ENCODE results near the gene DYNC2H1.

DYNC2H1 gene

DNA sequence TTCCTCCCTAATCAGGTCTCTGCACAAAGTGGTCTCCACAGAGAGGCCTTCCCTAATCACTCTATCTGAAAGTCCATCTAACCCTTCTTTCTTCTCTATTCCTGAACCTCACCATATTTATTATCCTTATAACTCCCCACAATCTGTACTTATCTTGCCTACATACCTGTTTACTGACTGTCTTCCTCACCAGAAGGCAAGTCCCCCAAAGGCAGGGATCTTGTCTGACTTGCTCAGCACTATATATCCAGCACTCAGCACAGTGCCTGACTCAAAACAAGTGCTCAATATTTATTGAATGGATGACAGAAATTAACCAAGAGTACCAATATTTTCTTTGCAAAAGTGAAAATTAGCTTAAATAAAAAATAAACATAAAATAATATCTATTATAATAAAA lies 22.8 kb upstream of the DYNC2H1 start:
- H2BK120ac ChIP-seq (ENCODE audit: low read depth, low read length): no peak overlapping the region

GRCh38 chr11:103091064-103091800 lies 18.0 kb upstream of the DYNC2H1 start:
- H3K9me3 ChIP-seq (replicated peaks in 1 of 2; ENCODE audit: control insufficient read depth in 2 of 2, insufficient read depth in 1 of 2, low read depth in 1 of 2, low read length in 2 of 2): peaks cover 0 to 3% of the 10 kb centered on the region in 2 donors
- H3K9ac ChIP-seq (ENCODE audit: low read depth, low read length, poor library complexity): no peak overlapping the region
- H3K4me1 ChIP-seq (ENCODE audit: control insufficient read depth in 2 of 2, insufficient read depth in 1 of 2, low read depth in 1 of 2, low read length in 2 of 2): peaks cover 2 to 4% of the 10 kb centered on the region in 2 donors
- no peak overlapping the region for H2BK120ac ChIP-seq (ENCODE audit: low read depth, low read length)
- H4K8ac ChIP-seq (ENCODE audit: low read depth, low read length): no peak overlapping the region
- peak overlapping the region; percentile 4 for H3K23ac ChIP-seq (ENCODE audit: low read depth, low read length, poor library complexity)
- H3K36me3 ChIP-seq (replicated peaks in 1 of 2; ENCODE audit: control insufficient read depth in 2 of 2, insufficient read depth in 2 of 2, low read length in 2 of 2): peaks cover 0 to 36% of the 10 kb centered on the region in 2 donors
- peak; percentile 5 for DNase-seq (ENCODE audit: low spot score)
- no peaks in the 10 kb centered on the region for H3K79me1 ChIP-seq (ENCODE audit: low read depth, low read length)
- H4K91ac ChIP-seq (ENCODE audit: low read depth, low read length, poor library complexity): no peak overlapping the region
- H2BK5ac ChIP-seq (ENCODE audit: low read length): peak overlapping the region; percentile 19
- no peak overlapping the region for H3K14ac ChIP-seq (ENCODE audit: low read length)
- H2BK12ac ChIP-seq (ENCODE audit: low read length): no peak overlapping the region
- WGBS, 2 donors (ENCODE audit: extremely low coverage in 2 of 2, insufficient read length in 2 of 2, insufficient replicate concordance in 1 of 2): no CpG with 5 or more reads among the region's 26 CpGs
- no peak overlapping the region for H2BK15ac ChIP-seq (ENCODE audit: low read length)
- peak overlapping the region; percentile 73 for H3K18ac ChIP-seq (ENCODE audit: low read length)
- H3K4ac ChIP-seq (ENCODE audit: low read length): no peak overlapping the region
- H2AK5ac ChIP-seq (ENCODE audit: low read depth, low read length): no peak overlapping the region
- peak overlapping the region; percentile 77 for H3K4me2 ChIP-seq (ENCODE audit: insufficient read depth, low read length, poor library complexity, severe bottlenecking)
- peak overlapping the region; percentile 52 to 97 for H3K4me3 ChIP-seq (ENCODE audit: low read length in 2 of 2)
- peak overlapping the region; percentile 73 for H3K27ac ChIP-seq (replicated peaks; ENCODE audit: low read length)
- H2AFZ ChIP-seq (ENCODE audit: low read length): peak overlapping the region; percentile 93
- H3K27me3 ChIP-seq (ENCODE audit: control insufficient read depth in 3 of 3, insufficient read depth in 3 of 3, low read depth in 1 of 3, low read length in 3 of 3): peaks cover 0 to 3% (median 2%) of the 10 kb centered on the region in 3 experiments

More for the DNA sequence above, 22.8 kb upstream of the DYNC2H1 start:
- no peak overlapping the region for H2BK5ac ChIP-seq (ENCODE audit: low read length)
- H3K14ac ChIP-seq (ENCODE audit: low read length): no peak overlapping the region
- H3K18ac ChIP-seq (ENCODE audit: low read length): no peak overlapping the region
- no peak overlapping the region for H4K91ac ChIP-seq (ENCODE audit: low read depth, low read length, poor library complexity)
- no peak overlapping the region for H3K9ac ChIP-seq (ENCODE audit: low read depth, low read length, poor library complexity)
- DNase-seq (ENCODE audit: low spot score): no peak
- no peak overlapping the region for H3K4ac ChIP-seq (ENCODE audit: low read length)
- no peak overlapping the region for H2BK15ac ChIP-seq (ENCODE audit: low read length)
- no peaks in the 10 kb centered on the region for H3K79me1 ChIP-seq (ENCODE audit: low read depth, low read length)
- H3K27ac ChIP-seq (replicated peaks; ENCODE audit: low read length): no peak overlapping the region
- no peak overlapping the region for H3K4me3 ChIP-seq (ENCODE audit: low read length in 2 of 2)
- H3K9me3 ChIP-seq (replicated peaks in 1 of 2; ENCODE audit: control insufficient read depth in 2 of 2, insufficient read depth in 1 of 2, low read depth in 1 of 2, low read length in 2 of 2): no peaks in the 10 kb centered on the region
- H2AK5ac ChIP-seq (ENCODE audit: low read depth, low read length): no peak overlapping the region
- H3K4me1 ChIP-seq (ENCODE audit: control insufficient read depth in 2 of 2, insufficient read depth in 1 of 2, low read depth in 1 of 2, low read length in 2 of 2): peaks cover 0 to 2% of the 10 kb centered on the region in 2 donors
- H2AFZ ChIP-seq (ENCODE audit: low read length): no peak overlapping the region
- H4K8ac ChIP-seq (ENCODE audit: low read depth, low read length): no peak overlapping the region
- H2BK12ac ChIP-seq (ENCODE audit: low read length): no peak overlapping the region
- H3K4me2 ChIP-seq (ENCODE audit: insufficient read depth, low read length, poor library complexity, severe bottlenecking): no peak overlapping the region
- H3K36me3 ChIP-seq (replicated peaks in 1 of 2; ENCODE audit: control insufficient read depth in 2 of 2, insufficient read depth in 2 of 2, low read length in 2 of 2): peaks cover 0 to 82% of the 10 kb centered on the region in 2 donors
- no peaks in the 10 kb centered on the region for H3K27me3 ChIP-seq (ENCODE audit: control insufficient read depth in 3 of 3, insufficient read depth in 3 of 3, low read depth in 1 of 3, low read length in 3 of 3)
- no peak overlapping the region for H3K23ac ChIP-seq (ENCODE audit: low read depth, low read length, poor library complexity)

- peak within 1 kb of the TSS; percentile 73 for H3K18ac ChIP-seq (ENCODE audit: low read length)
- H2BK15ac ChIP-seq (ENCODE audit: low read length): no peak within 1 kb of the TSS
- H3K4me1 ChIP-seq (ENCODE audit: control insufficient read depth in 2 of 2, insufficient read depth in 1 of 2, low read depth in 1 of 2, low read length in 2 of 2): peaks cover 2 to 4% of the 10 kb centered on the region in 2 donors
- H2AK5ac ChIP-seq (ENCODE audit: low read depth, low read length): no peak within 1 kb of the TSS
- no CpG with 5 or more reads among the region's 54 CpGs for WGBS, 2 donors (ENCODE audit: extremely low coverage in 2 of 2, insufficient read length in 2 of 2, insufficient replicate concordance in 1 of 2)
- H3K14ac ChIP-seq (ENCODE audit: low read length): no peak within 1 kb of the TSS
- H2BK5ac ChIP-seq (ENCODE audit: low read length): peak within 1 kb of the TSS; percentile 19
- H2BK120ac ChIP-seq (ENCODE audit: low read depth, low read length): no peak within 1 kb of the TSS
- H3K23ac ChIP-seq (ENCODE audit: low read depth, low read length, poor library complexity): peak within 1 kb of the TSS; percentile 4
- no peaks in the 10 kb centered on the region for H3K79me1 ChIP-seq (ENCODE audit: low read depth, low read length)
- H3K27me3 ChIP-seq (ENCODE audit: control insufficient read depth in 3 of 3, insufficient read depth in 3 of 3, low read depth in 1 of 3, low read length in 3 of 3): peaks cover 0 to 3% (median 2%) of the 10 kb centered on the region in 3 experiments
- H3K4ac ChIP-seq (ENCODE audit: low read length): no peak within 1 kb of the TSS
- H3K9me3 ChIP-seq (replicated peaks in 1 of 2; ENCODE audit: control insufficient read depth in 2 of 2, insufficient read depth in 1 of 2, low read depth in 1 of 2, low read length in 2 of 2): peaks cover 0 to 3% of the 10 kb centered on the region in 2 donors
- H3K36me3 ChIP-seq (replicated peaks in 1 of 2; ENCODE audit: control insufficient read depth in 2 of 2, insufficient read depth in 2 of 2, low read length in 2 of 2): peaks cover 0 to 30% of the 10 kb centered on the region in 2 donors
- H3K9ac ChIP-seq (ENCODE audit: low read depth, low read length, poor library complexity): peak within 1 kb of the TSS; percentile 87
- peak; percentile 90 for DNase-seq (ENCODE audit: low spot score)
- no peak within 1 kb of the TSS for H4K8ac ChIP-seq (ENCODE audit: low read depth, low read length)
- H2BK12ac ChIP-seq (ENCODE audit: low read length): no peak within 1 kb of the TSS
- no peak within 1 kb of the TSS for H4K91ac ChIP-seq (ENCODE audit: low read depth, low read length, poor library complexity)
- H3K4me2 ChIP-seq (ENCODE audit: insufficient read depth, low read length, poor library complexity, severe bottlenecking): peak within 1 kb of the TSS; percentile 77
- H3K27ac ChIP-seq (replicated peaks; ENCODE audit: low read length): peak within 1 kb of the TSS; percentile 73
- peak within 1 kb of the TSS; percentile 52 to 97 for H3K4me3 ChIP-seq (ENCODE audit: low read length in 2 of 2)
- H2AFZ ChIP-seq (ENCODE audit: low read length): peak within 1 kb of the TSS; percentile 93
Measured at GRCh38 chr11:103091801-103092524, 17.3 kb upstream of the DYNC2H1 start, which contains the start of gene DCUN1D5. Gene DCUN1D5 (minus strand): TSS chr11:103092160. CDS start chr11:103091872, 288 bp downstream.

DNA sequence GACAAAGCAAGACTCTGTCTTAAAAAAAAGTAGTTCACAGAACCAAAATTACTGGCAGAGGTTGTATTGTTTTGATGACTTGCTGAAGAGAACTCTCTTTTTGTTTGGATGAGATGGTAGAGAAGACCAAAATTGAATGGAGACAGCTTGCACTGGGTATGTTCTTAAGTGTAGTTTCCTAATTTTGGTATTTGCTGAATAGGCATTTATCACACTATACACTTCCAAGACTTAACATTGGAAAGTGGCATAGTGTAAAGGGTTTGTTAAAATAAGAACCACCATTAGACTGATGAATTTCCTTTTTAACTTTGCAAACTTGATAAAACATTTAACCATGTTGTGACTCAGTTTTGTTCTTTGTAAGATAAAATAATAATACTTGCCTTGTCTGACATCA lies 11.9 kb upstream of the DYNC2H1 start:
- no peak overlapping the region for H4K91ac ChIP-seq (ENCODE audit: low read depth, low read length, poor library complexity)

More for the DNA sequence above, 11.9 kb upstream of the DYNC2H1 start:
- no peak for DNase-seq (ENCODE audit: low spot score)
- no peak overlapping the region for H3K18ac ChIP-seq (ENCODE audit: low read length)
- H4K8ac ChIP-seq (ENCODE audit: low read depth, low read length): no peak overlapping the region
- no peak overlapping the region for H3K4ac ChIP-seq (ENCODE audit: low read length)
- no peak overlapping the region for H3K23ac ChIP-seq (ENCODE audit: low read depth, low read length, poor library complexity)
- H2BK15ac ChIP-seq (ENCODE audit: low read length): no peak overlapping the region
- H3K27ac ChIP-seq (replicated peaks; ENCODE audit: low read length): no peak overlapping the region
- H2BK12ac ChIP-seq (ENCODE audit: low read length): no peak overlapping the region
- no peak overlapping the region for H3K4me3 ChIP-seq (ENCODE audit: low read length in 2 of 2)
- H2BK5ac ChIP-seq (ENCODE audit: low read length): no peak overlapping the region
- no peaks in the 10 kb centered on the region for H3K79me1 ChIP-seq (ENCODE audit: low read depth, low read length)
- no peak overlapping the region for H2AK5ac ChIP-seq (ENCODE audit: low read depth, low read length)
- H3K14ac ChIP-seq (ENCODE audit: low read length): no peak overlapping the region
- H3K36me3 ChIP-seq (replicated peaks in 1 of 2; ENCODE audit: control insufficient read depth in 2 of 2, insufficient read depth in 2 of 2, low read length in 2 of 2): no peaks in the 10 kb centered on the region
- H3K9me3 ChIP-seq (replicated peaks in 1 of 2; ENCODE audit: control insufficient read depth in 2 of 2, insufficient read depth in 1 of 2, low read depth in 1 of 2, low read length in 2 of 2): peaks cover 0 to 3% of the 10 kb centered on the region in 2 donors
- H3K4me1 ChIP-seq (ENCODE audit: control insufficient read depth in 2 of 2, insufficient read depth in 1 of 2, low read depth in 1 of 2, low read length in 2 of 2): peaks cover 2% of the 10 kb centered on the region in 2 donors
- peaks cover 0 to 7% (median 2%) of the 10 kb centered on the region in 3 experiments for H3K27me3 ChIP-seq (ENCODE audit: control insufficient read depth in 3 of 3, insufficient read depth in 3 of 3, low read depth in 1 of 3, low read length in 3 of 3)
- H3K4me2 ChIP-seq (ENCODE audit: insufficient read depth, low read length, poor library complexity, severe bottlenecking): no peak overlapping the region
- no peak overlapping the region for H3K9ac ChIP-seq (ENCODE audit: low read depth, low read length, poor library complexity)
- H2AFZ ChIP-seq (ENCODE audit: low read length): no peak overlapping the region
- no peak overlapping the region for H2BK120ac ChIP-seq (ENCODE audit: low read depth, low read length)

All from neuronal stem cell (in vitro differentiated cells).